Measurements from ENCODE around the gene RPRD1A. TPM values are rescaled to one million over a fixed set of nuclear protein-coding genes. Genes with fewer than 3 reads are reported as not detected.

The RPRD1A gene
- total RNA-seq, 4 donors from 2014 or later: 36.4 to 64.8 (median 53.9) TPM

- TF ChIP-seq, protein P1, sequence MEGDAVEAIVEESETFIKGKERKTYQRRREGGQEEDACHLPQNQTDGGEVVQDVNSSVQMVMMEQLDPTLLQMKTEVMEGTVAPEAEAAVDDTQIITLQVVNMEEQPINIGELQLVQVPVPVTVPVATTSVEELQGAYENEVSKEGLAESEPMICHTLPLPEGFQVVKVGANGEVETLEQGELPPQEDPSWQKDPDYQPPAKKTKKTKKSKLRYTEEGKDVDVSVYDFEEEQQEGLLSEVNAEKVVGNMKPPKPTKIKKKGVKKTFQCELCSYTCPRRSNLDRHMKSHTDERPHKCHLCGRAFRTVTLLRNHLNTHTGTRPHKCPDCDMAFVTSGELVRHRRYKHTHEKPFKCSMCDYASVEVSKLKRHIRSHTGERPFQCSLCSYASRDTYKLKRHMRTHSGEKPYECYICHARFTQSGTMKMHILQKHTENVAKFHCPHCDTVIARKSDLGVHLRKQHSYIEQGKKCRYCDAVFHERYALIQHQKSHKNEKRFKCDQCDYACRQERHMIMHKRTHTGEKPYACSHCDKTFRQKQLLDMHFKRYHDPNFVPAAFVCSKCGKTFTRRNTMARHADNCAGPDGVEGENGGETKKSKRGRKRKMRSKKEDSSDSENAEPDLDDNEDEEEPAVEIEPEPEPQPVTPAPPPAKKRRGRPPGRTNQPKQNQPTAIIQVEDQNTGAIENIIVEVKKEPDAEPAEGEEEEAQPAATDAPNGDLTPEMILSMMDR (IDR thresholded peaks at IDR 0.05): no peak
- DNase-seq (ENCODE audit: low spot score) (no peak), ATAC-seq (ENCODE audit: low FRiP score) (no peak)
Measured at GRCh38 chr18:35962320-35962719, 105.0 kb downstream of the RPRD1A start.

DNA sequence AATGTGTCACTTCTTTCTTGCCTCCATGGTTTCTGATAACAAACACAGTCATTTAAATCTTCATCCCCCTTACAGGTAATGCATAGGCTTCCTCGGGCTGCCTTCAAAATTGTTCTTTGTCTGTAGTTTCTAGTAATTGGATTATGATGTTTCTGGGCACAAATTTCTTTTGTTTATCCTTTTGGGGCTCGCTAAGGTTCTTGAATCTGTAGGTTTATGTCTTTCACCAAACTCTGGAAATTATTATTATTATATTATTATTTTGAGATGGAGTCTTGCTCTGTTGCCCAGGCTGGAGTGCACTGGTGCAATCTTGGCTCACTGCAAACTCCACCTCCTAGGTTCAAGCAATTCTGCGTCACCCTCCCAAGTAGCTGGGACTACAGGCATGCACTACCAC lies 111.1 kb downstream of the RPRD1A start:
- ATAC-seq (ENCODE audit: low FRiP score): no peak
- TF ChIP-seq, protein P1 (IDR thresholded peaks at IDR 0.05): no peak
- DNase-seq (ENCODE audit: low spot score): no peak

- DNase-seq (ENCODE audit: low spot score) (no peak), ATAC-seq (ENCODE audit: low FRiP score) (no peak)
Measured at GRCh38 chr18:35953688-35954087, 113.7 kb downstream of the RPRD1A start.

DNA sequence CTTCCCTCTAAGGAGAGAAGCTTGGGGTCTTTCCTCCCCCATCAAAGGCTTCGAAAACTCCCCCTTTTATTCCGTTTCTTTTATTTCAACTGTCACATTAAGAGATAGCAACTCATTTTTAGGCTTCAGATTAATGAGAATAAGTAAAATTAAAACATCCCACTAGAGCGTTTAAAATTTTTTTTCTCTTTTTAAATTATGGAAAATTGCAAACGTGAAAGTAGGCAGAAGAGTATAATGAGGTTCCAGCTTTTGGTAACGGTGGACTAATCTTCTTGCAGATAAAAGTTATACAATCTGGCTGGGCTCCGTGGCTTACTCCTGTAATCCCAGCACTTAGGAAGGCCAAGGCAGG lies 116.8 kb downstream of the RPRD1A start:
- DNase-seq (ENCODE audit: low spot score): no peak
- ATAC-seq (ENCODE audit: low FRiP score): no peak

More at GRCh38 chr18:35953688-35954087, 113.7 kb downstream of the RPRD1A start:
- TF ChIP-seq, protein P1 (IDR thresholded peaks at IDR 0.05): no peak

DNA sequence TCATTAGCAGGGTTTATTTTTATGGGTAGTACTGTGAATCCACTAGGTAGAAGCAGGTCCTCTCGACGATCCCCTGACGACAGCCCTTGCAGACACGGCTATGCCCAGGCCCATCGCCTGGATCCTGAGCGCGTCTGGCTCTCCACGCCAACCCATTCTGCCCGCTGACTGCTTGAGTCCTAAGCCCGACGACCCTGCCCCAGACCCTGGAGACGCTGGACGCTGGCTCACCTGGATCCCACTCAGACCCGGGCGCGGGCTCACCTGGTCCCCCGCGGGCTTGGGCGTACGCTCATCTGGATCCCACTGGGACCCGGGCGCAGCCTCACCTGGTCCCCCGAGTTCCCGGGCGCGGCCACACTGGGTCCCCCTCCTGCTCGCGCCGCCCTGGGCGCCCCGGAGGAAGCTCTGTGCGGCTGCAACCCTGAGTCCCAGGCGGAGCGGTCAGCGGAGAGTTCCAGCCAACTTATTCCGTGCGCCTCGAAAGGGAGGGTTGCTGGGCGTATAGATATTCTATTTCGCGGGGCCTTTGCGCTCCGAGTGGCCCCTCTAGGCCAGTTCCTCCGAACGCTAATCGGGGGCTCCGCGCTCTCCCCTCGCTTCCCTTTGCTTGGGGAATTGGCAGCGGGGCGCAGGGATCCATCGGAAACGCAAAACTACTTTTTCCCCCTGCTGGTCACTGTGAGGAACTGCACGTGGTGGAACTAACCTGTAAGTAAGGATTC lies 117.3 kb downstream of the RPRD1A start:
- TF ChIP-seq, protein P1 (IDR thresholded peaks at IDR 0.05): peak in 2 of 3 donors; percentile 81 to 88
- DNase-seq (ENCODE audit: low spot score): peak; percentile 30
- peak; percentile 75 for ATAC-seq (ENCODE audit: low FRiP score)

More for the DNA sequence above, 116.8 kb downstream of the RPRD1A start:
- TF ChIP-seq, protein P1 (IDR thresholded peaks at IDR 0.05): no peak

DNA sequence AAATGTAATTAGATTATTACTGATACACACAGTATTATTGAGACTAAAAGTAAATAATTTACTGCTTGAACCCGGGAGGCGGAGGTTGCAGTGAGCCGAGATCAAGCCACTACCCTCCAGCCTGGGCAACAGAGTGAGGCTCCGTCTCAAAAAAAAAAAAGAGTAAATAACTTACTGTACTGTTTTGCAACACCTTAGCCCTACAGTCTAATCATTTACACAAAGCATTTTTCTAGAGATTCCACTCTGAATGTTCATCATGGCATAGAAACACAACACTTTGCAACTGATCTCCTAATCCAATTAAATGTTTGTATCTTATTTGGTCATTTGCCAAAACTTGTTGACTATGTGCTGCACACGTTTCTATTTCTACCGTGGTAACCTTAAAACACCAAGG lies 118.3 kb downstream of the RPRD1A start:
- TF ChIP-seq, protein P1 (IDR thresholded peaks at IDR 0.05): no peak
- no peak for ATAC-seq (ENCODE audit: low FRiP score)

DNA sequence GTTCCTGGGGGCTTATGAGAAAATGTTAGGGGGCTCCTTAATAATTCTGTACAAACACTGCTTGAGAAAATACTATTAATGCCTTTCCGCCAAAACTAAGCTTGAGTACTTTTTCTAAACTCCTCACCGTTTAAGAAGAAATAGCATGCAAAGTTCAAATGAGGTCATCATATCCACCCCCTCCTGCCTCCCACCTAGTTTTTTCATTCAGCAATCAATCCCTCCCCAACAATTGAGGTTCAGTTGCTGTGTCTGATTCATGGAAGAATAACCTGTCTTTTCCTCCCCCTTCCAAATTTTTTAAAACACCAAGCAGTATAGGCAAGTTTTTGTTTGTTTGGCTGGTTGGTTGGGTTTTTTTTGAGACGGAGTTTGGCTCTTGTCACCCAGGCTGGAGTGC lies 119.3 kb downstream of the RPRD1A start:
- TF ChIP-seq, protein P1 (IDR thresholded peaks at IDR 0.05): no peak

More for the DNA sequence above, 118.3 kb downstream of the RPRD1A start:
- DNase-seq (ENCODE audit: low spot score): no peak

More for the DNA sequence above, 119.3 kb downstream of the RPRD1A start:
- ATAC-seq (ENCODE audit: low FRiP score): no peak
- DNase-seq (ENCODE audit: low spot score): no peak

Measured in omental fat pad (tissue), 4 donors.